GM12873 (cell line): ENCODE results near the gene KCNJ6.

Source experiments
- CTCF ChIP-seq: IDR thresholded peaks from 2 replicates; pipeline ENCODE4 v1.5.1; 2012; ENCODE audit warnings: low read depth, mild to moderate bottlenecking, moderate library complexity, low read length, control low read depth; ENCODE audit not compliant: insufficient read depth; ENCODE audit errors: missing control alignments

Gene KCNJ6

GRCh38 chr21:37886726-37887299 is 29.4 kb downstream of the KCNJ6 start:
- no peak for TF ChIP-seq CTCF

- TF ChIP-seq CTCF, result no peak
These were observed 30.1 kb downstream of the KCNJ6 start for GRCh38 chr21:37886120-37886519.

GRCh38 chr21:37878946-37879660 is 37.2 kb downstream of the KCNJ6 start:
- no peak for TF ChIP-seq CTCF

GRCh38 chr21:37877888-37878684 is 38.2 kb downstream of the KCNJ6 start:
- no peak for TF ChIP-seq CTCF

- TF ChIP-seq CTCF, result no peak
These were observed 39.1 kb downstream of the KCNJ6 start for GRCh38 chr21:37877171-37877570.

- TF ChIP-seq CTCF, result no peak
These were observed 39.7 kb downstream of the KCNJ6 start for GRCh38 chr21:37876561-37876960.
